Stimulated activated CD4-positive, alpha-beta T cell treated with anti-CD3 and anti-CD28 coated beads, Interleukin-2, amount 100 ng/mL, for 24 hours (primary cell): ENCODE results near the gene C2CD2.

ENCODE experiments used
- DNase-seq, 2 donors: peaks; one replicate each; pipeline ENCODE4 v3.0.0-alpha.2; 2020

The C2CD2 gene

GRCh38 chr21:41881051-41881450, 72.8 kb downstream of the C2CD2 start:
- no peak for DNase-seq

GRCh38 chr21:41880153-41880552, 73.7 kb downstream of the C2CD2 start:
- no peak for DNase-seq

DNA sequence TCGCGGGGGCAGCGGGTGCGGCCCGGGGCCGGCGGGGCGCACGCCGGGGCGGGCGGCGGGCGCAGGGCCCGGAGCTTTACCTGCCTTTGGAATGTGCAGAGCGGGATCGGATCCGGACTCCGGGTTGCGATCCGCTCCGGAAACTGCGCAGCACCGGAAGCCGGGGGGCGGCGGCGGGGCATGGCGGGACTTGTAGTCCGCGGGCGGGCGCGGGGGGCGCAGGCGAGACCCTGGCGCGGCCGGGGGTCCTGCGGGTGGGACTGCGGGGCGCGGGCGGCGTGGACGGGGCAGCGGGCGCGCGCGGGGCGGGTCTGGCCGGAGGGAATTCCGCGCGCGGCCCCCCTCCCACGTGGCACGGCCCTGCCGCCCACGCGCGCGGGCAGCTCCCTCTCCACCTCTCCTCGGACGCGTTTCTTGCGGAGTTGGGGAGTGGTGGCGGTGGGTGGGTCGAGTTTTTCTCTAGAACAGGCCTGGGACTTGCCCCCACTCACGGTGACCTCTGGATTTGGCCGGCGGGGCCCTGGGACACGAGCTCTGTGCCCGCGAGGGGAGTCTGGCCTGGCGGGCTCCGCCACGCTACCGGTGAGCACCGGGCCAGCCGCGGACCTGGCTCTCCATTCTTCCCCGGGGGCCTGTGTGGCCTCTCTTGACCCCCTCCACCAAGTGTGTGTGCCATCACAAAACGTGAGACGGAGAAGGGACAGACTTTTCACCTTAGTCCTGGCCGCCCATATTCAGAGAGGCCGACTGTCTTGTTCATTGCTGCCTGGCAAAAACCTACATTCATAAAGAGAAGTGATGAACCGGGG, 74.4 kb downstream of the C2CD2 start, which contains the start of gene PRDM15:
Gene PRDM15, minus strand, starts transcription at position 155 of the 809 bp plus-strand sequence. CDS start 18,981 bp downstream, outside the sequence.
- DNase-seq, result peak; percentile 88 to 89

GRCh38 chr21:41878831-41879189, 75.0 kb downstream of the C2CD2 start:
- DNase-seq, result peak; percentile 77 to 79

DNA sequence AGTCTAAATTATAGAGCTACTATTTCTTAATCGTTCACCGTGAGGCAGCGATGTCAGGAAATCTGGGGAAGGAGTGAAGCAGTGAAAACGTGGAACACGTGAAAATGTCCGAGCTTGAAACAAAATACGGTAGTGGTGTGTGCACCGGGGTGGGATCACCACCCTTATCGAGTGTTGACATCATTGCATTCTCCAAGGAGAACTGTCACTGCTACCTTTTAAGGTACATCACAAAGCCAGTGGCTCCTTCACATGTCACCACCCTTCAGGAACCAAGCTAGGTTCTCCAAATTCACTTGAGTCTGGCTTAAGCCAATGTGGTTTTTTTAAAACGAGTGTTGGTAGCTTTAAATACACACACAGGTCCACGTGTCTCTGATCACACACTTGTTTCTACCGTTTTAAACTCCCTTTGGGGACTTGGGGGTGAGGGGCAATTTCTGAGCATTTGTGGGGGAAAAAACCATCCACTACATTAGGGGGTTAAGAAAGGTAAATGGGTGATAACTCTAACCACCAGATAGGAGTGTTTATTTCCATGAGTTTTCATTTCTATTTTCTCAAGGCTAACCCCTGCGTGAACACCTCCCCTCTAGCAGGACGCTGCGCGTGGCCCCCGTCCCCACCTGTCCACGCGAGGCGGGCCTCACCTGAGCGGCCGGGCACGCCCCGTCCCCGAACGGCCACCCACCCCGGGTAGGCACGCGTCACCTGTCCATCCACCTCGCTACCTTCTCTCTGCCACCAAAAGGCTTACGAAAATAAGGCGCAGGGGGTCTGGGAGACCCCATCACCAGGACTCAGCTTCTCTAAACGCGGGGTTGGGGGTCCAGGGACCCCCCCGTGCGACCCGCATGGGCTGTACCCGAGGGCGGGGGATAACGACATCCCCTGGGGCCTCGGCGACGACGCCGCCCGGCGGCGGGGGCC, 75.7 kb downstream of the C2CD2 start:
- peak; percentile 39 to 42 for DNase-seq

DNA sequence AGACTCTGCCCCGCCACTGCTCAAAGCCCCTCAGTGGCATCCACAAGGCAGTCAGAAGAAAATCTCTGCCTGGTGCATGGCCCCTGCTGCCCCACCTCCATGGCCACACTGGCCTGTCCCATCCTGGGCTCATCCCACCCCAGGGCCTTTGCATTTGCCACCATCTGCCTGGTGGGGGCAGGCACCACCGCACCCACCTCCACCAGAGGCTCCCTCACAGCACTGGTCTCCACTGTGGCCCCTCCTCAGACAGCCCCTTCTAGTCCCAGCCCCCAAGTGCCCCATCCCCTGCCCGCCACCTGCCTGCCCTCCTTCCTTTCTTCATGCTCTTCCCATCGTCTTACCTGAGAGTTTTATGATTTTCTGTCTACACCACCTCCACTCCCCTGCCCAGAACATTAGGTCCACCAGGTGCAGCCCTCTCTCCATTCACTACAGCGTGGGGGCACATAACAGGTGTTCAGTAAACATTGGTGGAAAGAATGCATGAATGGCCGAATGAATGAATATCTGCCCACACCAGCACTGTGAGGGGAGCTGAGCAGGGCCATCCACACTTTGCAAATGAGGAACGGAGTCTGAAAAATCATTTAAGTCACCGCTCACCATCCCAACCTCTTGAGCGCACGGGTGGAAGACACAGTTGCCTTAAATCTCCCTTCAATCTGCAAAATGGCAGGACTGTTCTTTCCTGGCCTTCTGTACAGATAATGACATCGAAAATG, 76.7 kb downstream of the C2CD2 start:
- no peak for DNase-seq

DNA sequence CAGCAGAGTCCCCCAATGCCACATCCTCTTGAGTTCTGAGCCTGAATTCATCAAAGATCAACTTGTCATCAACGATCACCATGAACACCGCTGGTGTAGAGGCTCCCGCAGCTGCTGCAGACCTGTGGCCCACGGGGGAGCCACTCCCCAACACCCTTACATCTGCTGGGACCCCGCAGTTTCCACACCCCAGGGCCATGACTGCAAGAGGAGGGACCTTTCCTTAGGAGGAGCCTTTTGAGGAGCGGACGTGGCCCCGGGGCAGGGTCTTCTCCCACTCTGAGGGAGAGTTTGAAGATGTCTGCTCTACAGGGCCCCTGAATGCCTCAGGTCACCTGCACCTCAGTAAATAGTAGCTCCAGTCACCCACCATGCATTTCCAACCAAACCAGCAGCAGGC, 77.4 kb downstream of the C2CD2 start:
- DNase-seq, result no peak

DNA sequence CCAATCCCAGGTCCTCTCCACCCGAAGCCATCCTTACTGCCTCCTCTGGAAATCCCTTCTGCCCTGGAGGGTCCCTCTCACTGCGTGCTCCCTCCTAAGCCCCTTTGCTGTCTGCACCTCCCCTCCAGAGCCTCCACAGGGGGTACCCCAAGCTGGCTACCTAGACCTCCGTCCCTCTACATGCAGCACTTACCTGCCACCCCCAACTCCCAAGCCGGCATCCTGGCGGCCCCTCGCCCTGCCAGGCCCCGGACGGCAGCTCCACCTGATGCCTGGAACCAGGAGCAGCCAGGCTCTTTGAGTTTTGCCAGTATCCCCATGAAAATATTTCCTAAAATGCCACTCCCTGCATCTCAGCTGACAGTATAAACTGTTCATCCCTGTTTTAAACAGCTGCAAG, 78.7 kb downstream of the C2CD2 start:
- DNase-seq, result no peak

DNA sequence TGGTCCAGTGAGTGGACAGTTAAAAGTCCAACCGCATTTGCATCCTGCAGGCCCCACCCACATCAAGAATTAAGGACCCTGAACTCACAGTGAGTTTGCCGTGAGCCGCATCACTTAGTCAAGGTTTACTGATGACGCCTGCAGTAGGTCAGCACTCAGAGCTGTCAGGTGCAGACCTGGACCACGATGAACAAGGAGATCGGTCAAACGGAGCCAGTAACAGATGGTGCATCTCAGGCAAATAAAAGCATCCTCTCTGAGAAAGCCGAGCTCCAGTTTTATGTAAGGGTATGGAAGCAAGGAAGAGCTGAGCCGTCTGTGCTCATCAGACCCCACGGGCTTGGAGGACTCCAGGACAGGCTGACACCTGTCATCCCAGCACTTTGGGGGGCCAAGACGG, 79.2 kb downstream of the C2CD2 start:
- no peak for DNase-seq

DNA sequence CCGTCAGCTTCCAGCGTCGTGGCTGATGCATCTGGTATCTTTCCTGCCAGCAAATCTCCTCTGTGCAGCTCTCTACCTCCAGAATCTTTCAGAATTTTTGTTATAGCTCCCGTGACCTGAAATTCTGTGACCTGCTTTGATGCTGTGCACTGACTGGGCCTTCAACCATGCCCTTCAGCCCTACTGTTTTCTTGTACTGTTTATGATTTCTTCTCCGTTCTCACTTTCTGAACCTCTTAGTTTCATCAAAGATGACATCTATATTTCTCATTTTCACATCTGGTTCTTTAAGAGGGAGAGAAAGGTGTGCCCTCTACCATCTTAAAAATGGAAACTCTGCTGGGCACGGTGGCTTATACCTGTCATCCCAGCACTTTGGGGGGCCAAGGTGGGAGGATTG, 80.4 kb downstream of the C2CD2 start:
- DNase-seq, result no peak

GRCh38 chr21:41873005-41873404, 80.8 kb downstream of the C2CD2 start:
- DNase-seq, result no peak

GRCh38 chr21:41871293-41872030, 82.4 kb downstream of the C2CD2 start:
- no peak for DNase-seq

- DNase-seq, result no peak
Observed at GRCh38 chr21:41869771-41870170, 84.0 kb downstream of the C2CD2 start.

- DNase-seq, result no peak
Observed at GRCh38 chr21:41868062-41868710, 85.6 kb downstream of the C2CD2 start.

GRCh38 chr21:41867313-41867712, 86.5 kb downstream of the C2CD2 start:
- no peak for DNase-seq

DNA sequence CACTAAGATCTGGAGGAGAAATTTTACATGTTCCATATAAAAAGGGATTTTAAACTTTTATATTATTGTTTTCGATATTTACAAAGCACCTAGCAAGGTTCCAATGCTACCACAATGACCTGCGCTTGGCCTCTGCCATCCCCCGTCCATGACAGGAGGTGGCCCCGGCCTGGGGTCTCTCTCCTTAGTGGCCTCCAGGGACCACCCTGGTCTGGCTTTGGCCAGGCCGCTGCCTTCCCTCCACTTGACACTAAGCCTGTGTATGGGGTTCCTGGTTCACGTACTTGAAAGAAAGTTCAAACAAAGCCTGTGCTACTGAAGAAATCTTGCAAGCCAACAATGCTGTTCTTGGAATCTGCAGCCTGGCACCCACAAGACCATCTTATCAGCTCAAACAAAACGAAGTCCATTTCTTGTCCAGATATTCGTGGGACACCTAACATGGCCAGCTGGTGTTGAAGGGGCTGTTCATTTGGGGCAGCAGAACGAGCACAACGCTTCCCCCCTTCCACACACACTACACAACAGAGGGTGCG, 87.5 kb downstream of the C2CD2 start:
- DNase-seq, result no peak

DNA sequence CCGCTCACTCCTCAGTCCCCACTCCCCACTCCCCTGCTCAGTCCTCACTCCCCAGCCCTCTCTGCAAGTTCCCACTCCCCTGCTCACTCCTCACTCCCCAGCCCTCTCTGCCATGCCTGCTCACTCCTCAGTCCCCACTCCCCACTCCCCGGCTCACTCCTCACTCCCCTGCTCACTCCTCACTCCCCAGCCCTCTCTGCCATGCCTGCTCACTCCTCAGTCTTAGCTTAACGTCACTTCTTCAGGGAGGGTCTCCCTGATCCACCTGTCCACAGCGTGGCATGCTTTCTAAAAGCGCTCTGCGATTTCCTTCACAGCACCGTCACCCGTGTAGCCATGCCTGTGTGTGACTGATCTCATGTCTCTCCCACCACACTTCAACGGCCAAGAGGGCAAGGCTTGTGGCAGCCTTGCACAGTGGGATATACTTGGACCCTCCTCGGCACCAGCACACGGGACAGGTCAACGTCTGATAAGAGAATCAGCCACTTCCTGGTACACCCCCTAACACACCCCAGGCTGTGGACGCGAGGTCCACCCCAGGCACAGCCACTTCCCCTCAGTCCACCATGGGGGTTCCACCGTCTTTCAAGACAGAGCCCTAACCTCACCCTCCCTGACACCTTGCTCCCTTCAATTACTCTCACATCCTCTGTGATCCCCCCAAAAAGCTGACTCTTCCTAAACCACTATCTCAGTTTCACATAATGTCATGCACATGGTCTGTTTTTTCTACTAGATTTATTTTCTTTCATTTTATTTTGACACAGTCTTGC, 88.6 kb downstream of the C2CD2 start:
- no peak for DNase-seq

DNA sequence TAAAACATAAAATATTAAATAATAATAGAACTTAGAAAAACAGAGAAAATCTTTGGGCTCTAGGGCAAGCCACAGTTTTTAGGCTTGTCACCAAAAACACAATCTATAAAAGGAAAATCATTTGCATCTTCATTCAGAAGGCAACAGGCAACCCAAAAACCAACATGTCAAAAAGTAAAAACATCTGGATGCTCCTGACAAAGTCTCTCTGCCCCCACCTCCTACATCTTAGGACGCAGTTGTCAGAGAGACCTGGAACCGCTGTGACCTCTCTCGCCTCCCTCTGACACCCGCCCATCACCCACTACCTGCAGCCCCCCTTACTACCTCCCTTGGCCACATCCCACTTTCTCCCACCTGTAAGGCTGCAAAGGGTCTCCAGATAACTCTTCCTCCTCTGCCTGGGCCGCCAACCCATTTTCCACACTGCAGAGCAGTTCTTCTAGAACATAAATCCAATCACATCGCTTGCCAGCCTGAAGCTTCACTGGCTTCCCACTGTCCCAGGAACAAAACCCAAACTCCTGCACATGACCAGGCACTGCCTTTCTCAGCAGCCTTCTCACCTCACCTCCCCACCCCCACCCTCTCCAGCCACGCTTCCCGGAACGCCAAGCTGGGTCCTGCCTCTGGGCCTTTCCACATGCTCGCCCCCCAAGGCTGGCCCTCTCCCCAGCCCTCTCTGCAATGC, 89.4 kb downstream of the C2CD2 start:
- DNase-seq, result no peak

- DNase-seq, result no peak
Observed at GRCh38 chr21:41863439-41863740, 90.4 kb downstream of the C2CD2 start.

DNA sequence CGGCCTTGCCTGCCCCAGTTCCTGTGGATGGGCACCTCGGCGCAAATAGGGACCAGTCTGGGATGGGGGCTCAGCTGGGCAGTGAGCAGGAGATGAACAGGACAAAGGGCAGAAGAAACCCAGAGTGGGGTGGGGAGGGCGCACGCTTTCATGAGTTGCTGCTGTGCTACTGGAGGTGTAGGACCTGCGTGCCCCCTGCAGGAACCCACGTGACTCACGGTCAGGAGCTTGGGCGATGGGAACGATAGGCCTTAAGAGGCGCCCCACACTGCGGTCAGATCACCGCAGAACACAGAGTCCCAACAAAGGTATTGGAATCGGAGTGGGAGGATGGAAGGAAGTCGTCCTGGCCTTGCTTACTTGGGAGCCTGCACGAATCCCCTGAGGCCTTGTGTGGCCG, 91.8 kb downstream of the C2CD2 start:
- DNase-seq, result no peak
